Tongue (tissue), 2 donors: ENCODE data around the gene SNPH. TPM values are rescaled to one million over a fixed set of nuclear protein-coding genes. Genes with fewer than 3 reads are reported as not detected.

ENCODE experiments used
- DNase-seq: peaks from one replicate; pipeline ENCODE4 v3.0.0-alpha.2; 2015
- total RNA-seq: library from RNA; depleted of rRNA; stranded (reverse); fragments of >200 nt; gene quantifications from one replicate; pipeline ENCODE4 v1.2.3, GENCODE V29; 2014

The SNPH gene
- total RNA-seq, 1 donor from 2014 or later, result 5.7 TPM

DNA sequence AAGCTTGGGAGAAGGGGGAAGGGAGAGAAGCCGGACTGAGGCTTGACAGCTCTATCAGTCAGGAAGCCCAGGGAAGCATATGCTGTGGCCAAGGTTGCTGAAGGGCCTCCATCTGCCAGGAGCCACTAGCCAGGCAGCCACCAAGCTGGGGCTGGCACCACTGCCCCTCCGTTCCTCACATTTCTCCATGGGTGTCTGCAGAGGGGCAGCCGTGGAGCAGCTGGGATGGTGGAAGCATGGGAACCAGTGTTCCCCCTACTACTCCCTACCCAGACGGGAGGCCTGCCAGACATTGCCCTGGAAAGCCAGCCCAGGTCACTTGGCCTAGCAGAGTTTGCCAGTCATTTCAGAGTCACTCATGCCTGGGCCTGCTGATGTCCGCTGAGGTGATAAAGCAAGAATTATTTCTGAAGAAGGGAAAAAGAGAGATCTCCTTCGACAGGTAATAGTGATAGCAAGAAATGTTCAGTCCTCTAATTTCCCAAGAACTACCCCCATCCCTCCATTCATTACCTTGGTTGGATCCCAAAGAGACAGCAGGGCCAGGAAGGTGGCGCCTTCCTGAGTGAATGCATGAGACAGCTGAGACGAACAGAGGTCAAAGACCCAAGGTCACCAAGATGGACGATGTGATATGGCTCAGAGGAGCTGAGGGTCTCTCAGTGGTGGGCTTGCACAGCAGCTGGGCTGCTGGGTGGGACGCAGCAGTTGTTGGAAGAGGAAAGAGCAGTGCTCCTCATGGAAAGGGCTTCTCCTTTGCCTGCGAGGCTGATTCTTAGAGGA is 21.9 kb downstream of the SNPH start:
- no peak for DNase-seq

DNA sequence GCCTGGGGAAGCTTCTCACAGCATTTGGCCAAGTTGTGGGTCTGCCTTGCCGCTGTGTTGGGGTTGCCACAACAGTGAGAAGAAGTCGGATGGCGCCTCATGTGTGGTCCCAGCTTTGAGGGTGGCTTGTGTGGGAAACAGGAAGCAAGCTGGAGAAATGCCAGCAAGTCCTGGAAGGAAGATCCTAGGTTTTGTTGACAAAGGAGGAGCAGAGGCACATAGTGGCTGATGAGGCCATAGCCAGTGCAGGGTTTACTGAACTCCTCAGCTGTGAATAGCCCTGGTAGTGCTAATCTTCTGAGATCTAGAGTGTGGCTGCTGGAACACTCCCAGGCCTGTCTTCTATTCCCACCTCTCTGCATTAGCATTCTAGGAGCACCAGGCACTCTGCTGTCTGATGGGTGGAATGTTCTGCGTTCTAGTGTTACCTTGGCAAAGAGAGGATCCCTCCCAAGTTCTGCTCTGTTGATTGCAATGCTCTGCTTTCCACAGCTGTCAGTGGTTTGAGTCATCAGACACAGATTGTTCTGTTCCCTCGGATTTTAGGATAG is 25.2 kb downstream of the SNPH start:
- DNase-seq, result peak; percentile 39

- no peak for DNase-seq
Measured at GRCh38 chr20:1292620-1293019, 26.5 kb downstream of the SNPH start.

DNA sequence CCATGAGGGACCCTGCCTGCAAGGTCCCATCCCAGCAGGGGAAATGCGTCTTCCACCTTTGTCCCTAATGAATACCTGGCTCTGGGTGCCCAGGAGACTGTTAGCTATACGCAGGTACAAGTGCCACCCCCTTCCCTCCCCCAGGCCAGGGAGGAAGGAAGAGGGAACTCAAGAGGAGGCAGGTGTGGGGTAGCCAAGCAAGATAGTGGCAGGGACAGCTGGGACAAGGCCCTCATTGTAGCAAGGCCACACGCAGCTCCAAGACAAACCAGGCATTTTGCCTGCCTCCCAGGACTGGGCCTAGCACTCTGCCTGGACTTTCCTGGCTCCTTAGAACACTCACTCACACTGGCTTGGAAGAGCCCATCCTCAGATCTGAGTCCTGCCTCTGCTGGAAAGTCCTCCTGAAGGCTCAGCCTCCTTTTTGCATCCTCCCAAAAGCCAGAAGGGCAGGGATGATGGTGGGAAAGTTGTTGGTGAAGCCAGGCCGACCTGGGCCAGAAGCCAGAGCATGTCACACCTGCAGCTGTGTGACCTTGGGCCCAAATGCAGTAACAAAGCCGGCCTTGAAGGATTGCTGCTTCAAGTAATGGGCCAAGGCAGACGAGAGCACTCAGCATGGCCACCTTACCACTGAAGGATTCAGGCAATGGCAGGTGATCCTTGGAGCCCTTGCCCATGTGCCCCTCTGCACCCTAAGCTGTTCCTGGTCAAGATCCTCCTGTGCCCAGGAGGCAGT is 27.7 kb downstream of the SNPH start:
- DNase-seq, result no peak

GRCh38 chr20:1294497-1294896 is 28.4 kb downstream of the SNPH start:
- DNase-seq, result no peak

GRCh38 chr20:1295276-1295930 is 29.3 kb downstream of the SNPH start:
- no peak for DNase-seq

- DNase-seq, result no peak
Measured at GRCh38 chr20:1296117-1296610, 30.1 kb downstream of the SNPH start.

DNA sequence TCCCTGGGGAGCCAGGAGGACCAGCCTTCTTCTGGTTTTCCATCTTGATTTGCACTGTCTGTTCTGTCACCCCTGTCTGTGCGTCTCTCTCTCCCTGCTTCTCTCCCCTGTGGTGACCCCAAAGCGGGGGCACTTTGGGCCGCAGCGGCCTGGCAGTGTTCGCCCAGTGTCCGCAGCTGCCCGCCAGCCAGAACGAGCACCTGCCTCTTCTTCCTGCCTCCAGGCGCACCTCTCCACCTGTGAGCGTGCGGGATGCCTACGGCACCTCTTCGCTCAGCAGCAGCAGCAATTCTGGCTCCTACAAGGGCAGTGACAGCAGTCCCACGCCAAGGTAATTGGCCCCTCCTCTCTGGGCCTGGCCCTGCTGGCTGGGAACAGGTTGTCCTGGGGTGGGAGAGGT is 30.8 kb downstream of the SNPH start:
- DNase-seq, result no peak

GRCh38 chr20:1297486-1297885 is 31.4 kb downstream of the SNPH start:
- no peak for DNase-seq

- DNase-seq, result no peak
Measured at GRCh38 chr20:1298166-1298565, 32.1 kb downstream of the SNPH start.

DNA sequence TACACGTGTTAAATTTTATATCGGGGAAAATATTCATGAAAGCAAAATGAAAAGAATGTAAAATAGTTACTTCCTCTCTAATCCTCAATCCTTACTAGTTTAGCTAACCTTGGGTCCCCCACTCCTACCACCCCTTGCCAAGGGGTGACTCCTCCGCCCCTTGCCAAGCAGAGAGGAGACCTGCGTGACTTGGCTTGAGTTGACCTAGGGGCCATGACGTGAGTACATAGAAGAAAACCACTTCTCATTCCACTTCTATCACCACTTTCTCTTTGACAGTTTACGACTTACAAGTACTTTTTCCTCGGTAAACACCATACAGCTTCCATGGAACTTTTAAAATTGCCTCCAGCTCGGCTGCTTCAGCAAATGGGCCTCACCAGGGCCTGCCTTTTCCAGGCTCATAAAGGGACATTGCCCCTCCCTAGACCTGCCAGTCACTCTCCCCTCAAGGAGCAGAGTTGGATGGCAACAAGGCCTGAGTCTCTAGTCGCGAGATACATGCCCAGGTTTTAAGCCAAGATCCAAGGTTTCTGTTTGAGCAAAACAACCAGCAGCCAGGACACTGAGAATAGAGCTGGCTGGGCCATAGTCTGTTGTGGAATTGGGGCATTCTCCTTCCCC is 32.9 kb downstream of the SNPH start:
- DNase-seq, result no peak

DNA sequence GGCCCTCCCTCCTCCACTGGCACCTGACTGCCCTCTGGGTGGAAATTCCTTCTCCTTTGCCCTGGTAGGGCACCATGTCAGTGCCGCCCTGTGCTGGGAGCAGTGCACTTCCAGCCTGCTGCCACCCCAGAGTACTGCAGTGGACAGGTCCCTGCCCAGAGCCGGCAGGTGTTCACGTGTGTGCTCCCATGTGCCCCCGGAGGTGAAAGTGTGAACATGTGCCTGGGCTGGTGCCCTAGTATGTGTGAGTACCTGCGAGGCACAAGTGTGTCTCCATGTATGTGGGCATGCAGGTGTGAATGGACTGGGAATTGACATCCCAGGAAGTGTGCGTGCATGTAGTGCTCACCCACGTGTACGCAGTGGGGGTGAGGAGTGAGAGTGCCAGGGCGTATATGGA is 33.4 kb downstream of the SNPH start:
- no peak for DNase-seq

DNA sequence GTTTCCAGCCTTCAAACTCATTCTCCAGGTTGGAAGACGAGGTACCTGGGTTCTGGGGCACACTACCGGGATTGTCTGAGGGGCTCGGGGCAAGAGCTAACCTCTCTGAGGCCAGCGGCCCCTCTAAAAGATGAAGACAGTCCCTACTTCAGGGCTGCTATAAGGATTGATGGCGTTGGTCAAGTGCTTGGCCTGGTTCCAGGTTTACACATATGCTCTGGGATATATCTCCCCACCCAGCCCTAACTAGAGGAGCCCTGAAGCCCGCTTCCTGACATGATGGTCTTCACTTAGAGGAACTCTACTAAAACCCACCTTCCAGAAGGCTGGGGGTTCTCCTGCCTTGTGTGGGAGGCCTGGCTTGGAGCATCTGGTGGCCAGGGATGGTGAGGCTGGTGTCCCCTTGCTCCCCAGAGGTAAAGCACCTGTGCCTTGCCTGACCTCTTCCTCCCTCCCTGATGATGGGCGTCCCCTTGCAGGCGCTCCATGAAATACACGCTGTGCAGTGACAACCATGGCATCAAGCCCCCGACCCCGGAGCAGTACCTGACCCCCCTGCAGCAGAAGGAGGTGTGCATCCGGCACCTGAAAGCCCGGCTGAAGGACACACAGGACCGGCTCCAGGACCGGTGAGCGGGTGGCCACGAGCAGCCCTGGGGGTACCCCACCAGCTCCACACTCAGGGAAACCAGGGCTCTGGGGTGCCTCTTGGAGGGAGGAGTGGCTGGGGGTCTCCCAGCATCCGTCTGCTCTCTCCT is 34.2 kb downstream of the SNPH start:
- DNase-seq, result no peak

DNA sequence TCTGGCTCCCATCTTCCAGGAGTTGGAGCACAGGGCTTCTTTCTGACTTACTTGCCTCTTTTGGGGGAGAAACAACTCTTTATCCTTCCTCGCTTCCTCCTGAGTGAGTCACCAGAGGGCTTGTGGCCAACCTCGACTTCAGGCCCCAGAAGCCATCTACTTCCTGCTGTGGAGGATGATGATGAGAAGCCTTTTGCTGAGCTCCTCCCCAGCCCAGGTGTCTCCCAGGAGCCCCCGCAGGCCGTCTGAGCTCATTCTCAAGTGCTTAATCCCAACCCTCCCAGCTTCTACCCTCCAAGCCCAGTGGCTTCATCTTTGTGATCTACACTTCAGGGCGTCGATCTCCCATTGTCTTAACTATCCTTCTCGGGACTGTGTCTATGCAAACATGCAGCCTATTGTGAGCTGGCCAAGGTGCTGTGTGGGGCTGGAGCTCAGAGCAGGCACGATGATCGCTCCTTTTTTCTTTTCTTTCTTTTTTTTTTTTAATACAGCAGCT is 35.0 kb downstream of the SNPH start:
- DNase-seq, result no peak

- DNase-seq, result peak; percentile 25
Measured at GRCh38 chr20:1302685-1303541, 36.8 kb downstream of the SNPH start.

- peak; percentile 47 for DNase-seq
Measured at GRCh38 chr20:1304710-1305515, 38.8 kb downstream of the SNPH start.

DNA sequence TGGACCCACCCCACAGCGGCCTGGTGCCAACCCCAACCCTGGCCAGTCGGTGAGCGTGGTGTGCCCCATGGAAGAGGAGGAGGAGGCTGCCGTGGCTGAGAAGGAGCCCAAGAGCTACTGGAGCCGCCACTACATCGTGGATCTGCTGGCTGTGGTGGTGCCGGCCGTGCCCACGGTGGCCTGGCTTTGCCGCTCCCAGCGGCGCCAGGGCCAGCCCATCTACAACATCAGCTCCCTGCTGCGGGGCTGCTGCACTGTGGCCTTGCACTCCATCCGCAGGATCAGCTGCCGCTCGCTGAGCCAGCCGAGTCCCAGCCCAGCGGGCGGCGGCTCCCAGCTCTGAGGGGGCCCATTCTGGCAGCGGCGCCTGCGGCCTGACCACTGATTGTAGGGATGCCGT is 39.6 kb downstream of the SNPH start:
- no peak for DNase-seq

- DNase-seq, result no peak
Measured at GRCh38 chr20:1306316-1307135, 40.4 kb downstream of the SNPH start.

- DNase-seq, result no peak
Measured at GRCh38 chr20:1307171-1307570, 41.1 kb downstream of the SNPH start.
